ENCODE data around the gene VMP1. TPM values are rescaled to one million over a fixed set of nuclear protein-coding genes. Genes with fewer than 3 reads are reported as not detected.

The VMP1 gene
- total RNA-seq, 1 experiment from 2014 or later: 83.1 TPM

- Histone ChIP-seq H3T11ph (ENCODE audit: low read length) (peak overlapping the region; percentile 62), H2AK5ac (ENCODE audit: insufficient read length, low read length) (no peak overlapping the region), H2BK12ac (ENCODE audit: insufficient read length, low read depth, low read length) (no peak overlapping the region), H4K5ac (ENCODE audit: insufficient read length, low read depth, low read length) (peak overlapping the region; percentile 94), H3K9me3 (ENCODE audit: control insufficient read depth, low read depth, low read length) (no peaks in the 10 kb centered on the region), H2AFZ (ENCODE audit: low read length) (no peak overlapping the region), H3K14ac (ENCODE audit: insufficient read depth, low read length) (peak overlapping the region; percentile 88; the same call in 1 of the 2 replicates), H2BK20ac (ENCODE audit: low read depth, low read length, poor library complexity, severe bottlenecking) (no peak overlapping the region), H3K23me2 (ENCODE audit: insufficient read length, low read depth, low read length, poor library complexity, severe bottlenecking) (peaks cover 3% of the 10 kb centered on the region), H2BK5ac (ENCODE audit: insufficient read length, low read length) (peak overlapping the region; percentile 94), H3K27me3 (ENCODE audit: insufficient read depth, low read length) (no peaks in the 10 kb centered on the region), H3K4ac (ENCODE audit: low read depth, low read length) (peak overlapping the region; percentile 79; the same call in 1 of the 2 replicates), H2BK15ac (ENCODE audit: low read depth, low read length) (no peak overlapping the region), H3K18ac (ENCODE audit: insufficient read length, low read depth, low read length) (peak overlapping the region; percentile 98), H3K9ac (ENCODE audit: extremely low read depth, insufficient read length, low read length) (peak overlapping the region; percentile 100), H3K4me1 (ENCODE audit: insufficient read depth, low read length) (no peaks in the 10 kb centered on the region), H3K4me2 (ENCODE audit: insufficient read depth, insufficient read length, low read length) (peak overlapping the region; percentile 90), H4K20me1 (ENCODE audit: control insufficient read depth, insufficient read depth, insufficient read length) (no peaks in the 10 kb centered on the region), H3K56ac (ENCODE audit: insufficient read length, low read depth, low read length) (peak overlapping the region; percentile 77), H3K79me1 (ENCODE audit: insufficient read depth, low read depth, low read length, poor library complexity, severe bottlenecking) (no peaks in the 10 kb centered on the region), H3K27ac (ENCODE audit: insufficient read length, low read depth, low read length) (peak overlapping the region; percentile 90), H4K91ac (ENCODE audit: insufficient read length, low read depth, low read length) (no peak overlapping the region), H3K79me2 (ENCODE audit: insufficient read depth, low read length) (peaks cover 10% of the 10 kb centered on the region; the same call in 1 of the 2 replicates), H4K8ac (replicated peaks; ENCODE audit: insufficient read length, low read depth, low read length) (no peak overlapping the region), H3K23ac (ENCODE audit: insufficient read length, low read depth, low read length) (peak overlapping the region; percentile 39), H2BK120ac (ENCODE audit: low read depth, low read length, poor library complexity, severe bottlenecking) (no peak overlapping the region)
- H3K4me3 Mint-ChIP-seq: peak overlapping the region; percentile 89 to 94
- peaks cover 30 to 51% (median 49%) of the 10 kb centered on the region in 3 experiments for H3K36me3 Mint-ChIP-seq (ENCODE audit: insufficient read depth in 1 of 3, low read depth in 3 of 3)
- no CpG with 5 or more reads among the region's 8 CpGs for WGBS (ENCODE audit: extremely low coverage, insufficient read length, low lambda C conversion rate)
- DNase-seq: no peak
- peak overlapping the region; percentile 98 to 100 (median 98) for H3K27ac Mint-ChIP-seq
- H3K9me3 Mint-ChIP-seq: no peaks in the 10 kb centered on the region; a peak in 2 of 5 replicates
- H3K27me3 Mint-ChIP-seq (ENCODE audit: low read depth): no peaks in the 10 kb centered on the region
- peaks cover 26 to 36% of the 10 kb centered on the region in 2 experiments for H3K4me1 Mint-ChIP-seq
- no peak for TF ChIP-seq CTCF (conservative IDR thresholded peaks at IDR 0.05)
These were observed 130.8 kb downstream of the VMP1 start for GRCh38 chr17:59838052-59838916.

Measured in H9 (cell line).